ENCODE data around the gene CNTN4.

GRCh38 chr3:2984831-2985220 is 886.2 kb downstream of the CNTN4 start:
- no peak for TF ChIP-seq GABPA (IDR thresholded peaks at IDR 0.05; ENCODE audit: low read depth)
- no peak for TF ChIP-seq CTCF (IDR thresholded peaks at IDR 0.05; ENCODE audit: insufficient read depth, low read length)
- no peak for TF ChIP-seq POLR2AphosphoS5 (IDR thresholded peaks at IDR 0.05; ENCODE audit: low read depth)
